ENCODE measurements around the gene FBXO3.
A peak's percentile ranks its signal among the peaks of the same experiment; 100 is the strongest.
"Not testable (repeated sequence)": the region's sequence is repeated elsewhere in the genome, so short reads cannot be mapped to it uniquely, and the experiment has no call there.

Gene FBXO3

GRCh38 chr11:33725496-33725895 lies 48.8 kb downstream of the FBXO3 start:
- no peak for DNase-seq

DNA sequence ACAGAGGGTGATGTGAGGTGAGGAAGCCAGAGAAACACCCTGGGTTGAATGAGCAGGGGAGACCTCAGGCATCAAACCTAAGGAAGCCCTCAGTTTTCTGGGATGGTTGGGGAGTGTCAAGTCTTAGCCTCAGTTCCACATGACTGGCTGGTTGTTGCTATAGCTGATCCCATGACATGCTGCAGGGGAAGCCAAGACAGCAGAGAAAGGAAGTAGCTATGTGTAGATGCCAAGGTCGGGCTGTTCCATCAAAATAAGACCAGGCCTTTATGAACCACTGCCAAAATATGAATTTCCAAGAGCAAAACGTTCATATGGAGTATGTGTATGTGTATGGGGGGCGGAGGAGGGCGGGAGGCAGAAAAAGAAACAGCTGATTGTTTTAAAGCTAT lies 49.7 kb downstream of the FBXO3 start:
- no peak for DNase-seq

DNA sequence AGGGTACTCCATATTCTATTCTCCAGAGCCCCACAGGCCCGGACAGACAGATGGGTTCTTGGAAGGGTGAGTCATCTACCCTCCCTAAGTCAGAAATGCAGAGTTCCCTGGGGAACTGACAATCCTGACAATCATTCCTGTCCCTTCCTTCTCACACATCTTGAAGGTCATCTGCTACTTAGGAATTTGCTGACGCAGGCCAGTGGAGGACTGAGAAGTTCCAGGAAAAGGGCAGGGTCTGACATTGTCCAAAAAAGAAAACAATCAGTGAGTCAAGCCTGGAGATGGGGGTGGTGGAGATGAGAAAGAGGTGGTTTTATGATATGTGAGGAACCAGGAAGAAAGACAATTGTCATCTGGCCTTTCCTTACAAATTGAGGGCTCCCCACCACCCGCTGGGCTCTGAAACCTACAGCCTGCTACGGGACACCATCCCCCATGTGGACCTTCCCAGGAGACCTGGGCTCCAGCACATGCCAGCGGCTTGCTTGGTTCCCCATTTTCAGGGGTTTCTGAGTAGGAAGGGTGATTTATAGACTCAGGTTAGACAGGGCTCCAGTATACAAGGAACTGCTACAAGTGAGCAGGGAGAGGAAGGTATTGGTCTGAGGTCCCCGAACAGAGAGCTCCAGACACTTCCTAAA lies 51.0 kb downstream of the FBXO3 start:
- no peak for DNase-seq

GRCh38 chr11:33722590-33723234 lies 51.6 kb downstream of the FBXO3 start:
- no peak for DNase-seq

DNA sequence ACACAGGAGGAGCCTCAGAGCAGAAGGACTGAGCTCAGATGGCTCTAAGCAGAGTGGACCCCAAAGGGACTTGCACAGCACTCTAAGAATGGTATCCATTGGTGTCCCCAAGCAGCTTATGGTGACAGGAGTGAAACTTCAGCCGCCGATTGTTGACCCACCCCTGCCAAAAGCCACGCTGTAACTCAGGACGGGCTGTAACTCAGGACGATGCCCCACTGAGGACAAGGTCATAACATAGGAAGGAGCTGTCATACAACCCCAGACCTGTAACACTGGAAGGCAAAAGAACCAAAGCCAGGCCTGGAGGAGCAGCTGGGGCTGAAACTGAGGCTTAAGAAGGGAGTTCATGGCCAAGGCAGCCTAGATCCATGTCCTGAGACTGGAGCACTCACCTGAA lies 52.3 kb downstream of the FBXO3 start:
- DNase-seq = no peak

GRCh38 chr11:33721426-33721825 lies 52.9 kb downstream of the FBXO3 start:
- DNase-seq = no peak

- DNase-seq = no peak
These were observed 54.7 kb downstream of the FBXO3 start for GRCh38 chr11:33719587-33719986.

DNA sequence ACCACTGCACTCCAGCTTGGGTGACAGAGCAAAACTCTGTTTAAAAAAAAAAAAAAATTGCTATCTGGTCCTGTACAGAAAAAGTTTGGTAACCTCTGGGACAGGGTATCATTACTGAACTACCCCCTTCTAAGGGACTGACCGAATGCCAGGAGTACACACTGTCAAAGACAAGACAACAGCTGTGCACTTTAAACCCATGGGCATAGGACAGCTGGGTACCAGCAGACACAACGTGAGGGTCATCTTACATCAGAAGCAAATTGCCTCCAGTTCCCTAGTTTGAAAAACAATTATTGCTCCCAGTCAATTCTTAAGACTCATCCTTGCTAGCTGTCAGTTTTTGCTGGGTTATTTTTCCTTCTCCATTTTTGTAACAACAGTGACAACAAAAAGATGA lies 55.9 kb downstream of the FBXO3 start:
- no peak for DNase-seq

DNA sequence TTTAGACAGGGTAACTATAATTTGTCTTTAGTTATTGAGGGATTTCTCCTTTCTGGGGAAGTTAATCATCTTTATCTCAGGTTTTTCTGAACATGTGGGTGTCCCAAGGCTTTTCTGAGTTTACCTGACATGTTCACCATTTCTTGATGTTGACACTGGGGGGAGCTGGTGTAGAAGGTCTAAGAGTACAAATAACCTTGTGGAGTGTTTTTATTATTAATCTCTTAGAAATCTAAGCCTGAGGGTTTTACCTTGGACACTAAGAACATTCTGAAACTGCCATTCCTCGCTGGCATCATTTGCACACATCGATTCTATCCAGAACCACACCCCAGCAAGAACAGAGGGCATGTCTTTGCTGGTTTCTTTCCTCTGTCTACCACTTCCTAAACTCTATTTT lies 58.1 kb downstream of the FBXO3 start:
- DNase-seq = peak in 2 of 3 experiments; percentile 10 to 36

DNA sequence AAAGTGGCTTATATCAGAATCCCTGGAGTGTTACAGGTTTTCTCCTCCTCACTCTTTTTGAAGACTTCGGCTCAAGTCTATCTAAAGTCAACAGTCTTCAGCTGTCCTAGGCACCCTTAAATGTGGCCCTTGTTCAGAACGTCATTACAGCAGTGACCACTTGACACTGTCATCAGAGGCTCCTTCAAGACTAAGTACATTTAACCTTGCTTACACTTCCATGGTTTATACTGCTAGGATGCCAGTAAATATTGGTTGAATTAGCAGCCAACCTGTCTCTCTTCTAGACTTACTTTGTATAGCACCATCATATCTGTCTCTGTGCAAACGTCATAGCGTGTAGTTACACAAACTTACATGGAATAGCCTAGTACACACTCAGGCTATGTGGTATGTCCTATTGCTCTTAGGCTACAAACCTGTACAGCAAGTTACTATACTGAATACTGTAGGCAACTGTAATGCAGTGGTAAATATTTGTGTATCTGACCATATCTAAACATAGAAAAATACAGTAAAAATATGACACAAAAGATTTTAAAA lies 60.4 kb downstream of the FBXO3 start:
- DNase-seq = no peak

GRCh38 chr11:33713151-33713855 lies 61.0 kb downstream of the FBXO3 start:
- peak in 1 of 3 experiments; percentile 65 for DNase-seq

DNA sequence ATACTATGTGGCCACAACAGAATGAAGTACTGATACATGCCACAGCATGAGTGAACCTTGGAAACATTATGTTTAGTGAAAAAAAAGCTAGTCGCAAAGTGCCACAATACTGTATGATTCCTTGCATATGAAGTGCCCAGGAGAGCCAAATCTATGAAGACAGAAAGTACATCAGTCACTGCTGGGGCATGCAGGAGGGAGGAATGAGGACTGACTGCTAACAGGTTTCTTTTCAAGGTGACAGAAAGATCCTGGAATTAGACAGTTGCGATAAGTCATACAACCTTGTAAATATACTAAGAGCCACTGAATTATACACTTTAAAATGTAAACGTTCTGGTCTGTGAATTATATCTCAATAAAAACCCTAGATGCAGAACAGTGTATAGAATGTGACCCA lies 61.9 kb downstream of the FBXO3 start:
- DNase-seq = no peak

DNA sequence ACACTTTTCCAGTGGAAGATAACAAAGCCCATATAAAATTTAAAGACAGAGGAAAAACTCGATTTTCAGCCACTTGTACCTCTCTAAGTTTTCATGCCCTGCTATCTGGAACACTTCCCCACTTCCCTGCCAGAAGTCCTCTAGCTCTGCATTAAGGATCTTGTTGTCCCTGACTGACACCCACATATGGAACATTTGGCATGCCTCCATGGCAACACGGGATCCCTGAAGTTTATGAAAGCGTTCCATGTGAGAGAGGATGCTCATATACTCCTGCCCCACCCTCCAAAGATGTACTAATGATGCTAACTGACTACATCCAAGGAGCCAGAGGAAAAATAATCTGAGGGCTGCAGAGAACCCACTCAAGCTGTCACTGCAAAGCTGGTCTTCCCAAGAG lies 64.9 kb downstream of the FBXO3 start:
- no peak for DNase-seq

DNA sequence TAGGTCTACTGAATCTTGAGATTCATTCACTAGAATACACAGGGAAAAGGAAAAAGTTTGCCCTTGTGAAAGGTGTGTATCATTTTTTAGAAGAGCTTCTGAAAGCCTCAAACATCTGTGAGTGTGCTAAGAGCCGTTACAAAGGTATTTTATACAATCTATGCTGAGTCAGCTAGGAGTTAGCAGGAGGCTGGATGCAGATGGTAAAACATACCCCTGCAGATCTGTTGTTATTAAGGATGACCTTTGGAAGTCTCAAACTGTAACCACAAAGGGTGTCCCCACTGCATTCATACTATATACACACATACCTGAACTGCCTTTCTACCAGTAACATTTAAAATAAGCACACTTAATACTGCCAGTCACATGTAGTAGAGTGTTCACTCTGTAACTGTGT lies 65.3 kb downstream of the FBXO3 start:
- DNase-seq = no peak

DNA sequence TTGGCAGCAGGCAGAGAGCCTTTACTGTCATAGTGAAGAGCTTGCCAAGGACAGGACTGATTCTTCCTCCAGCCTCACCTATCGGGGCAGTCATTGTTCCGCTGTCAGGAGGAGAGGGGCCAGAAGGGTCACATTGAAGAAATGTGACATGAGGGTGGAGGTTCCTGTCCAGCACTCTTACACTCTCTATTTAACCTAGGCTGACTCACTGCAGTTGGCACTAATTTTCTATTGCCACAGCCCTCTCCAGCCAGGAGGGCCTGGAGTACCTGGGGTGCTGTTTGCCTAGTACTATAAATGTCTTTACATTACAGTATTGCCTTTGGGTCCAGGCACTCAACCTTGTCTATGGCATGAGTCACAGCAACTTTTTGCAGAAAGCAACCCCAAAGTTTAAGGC lies 66.5 kb downstream of the FBXO3 start:
- not testable (repeated sequence) for DNase-seq

- no peak for DNase-seq
These were observed 67.4 kb downstream of the FBXO3 start for GRCh38 chr11:33706966-33707365.

DNA sequence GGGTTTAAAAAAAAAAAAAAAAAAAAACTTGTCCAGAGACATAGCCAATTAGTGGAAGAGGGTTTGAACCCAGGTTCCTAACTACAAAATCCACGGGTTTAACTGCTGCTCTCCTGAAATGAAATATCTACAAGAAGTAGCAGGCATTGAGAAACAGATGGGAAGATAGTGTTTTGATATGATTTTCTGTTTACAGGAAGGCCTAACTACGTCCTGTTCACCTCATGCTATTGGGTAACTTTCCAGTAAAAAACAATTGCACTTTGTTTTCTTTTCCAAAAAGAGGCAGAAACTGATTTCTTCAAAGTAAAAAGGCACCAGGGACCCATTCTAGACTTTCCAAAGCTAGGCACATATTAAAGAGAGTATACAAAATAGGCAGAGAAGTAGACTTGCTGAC lies 67.8 kb downstream of the FBXO3 start:
- no peak for DNase-seq

DNA sequence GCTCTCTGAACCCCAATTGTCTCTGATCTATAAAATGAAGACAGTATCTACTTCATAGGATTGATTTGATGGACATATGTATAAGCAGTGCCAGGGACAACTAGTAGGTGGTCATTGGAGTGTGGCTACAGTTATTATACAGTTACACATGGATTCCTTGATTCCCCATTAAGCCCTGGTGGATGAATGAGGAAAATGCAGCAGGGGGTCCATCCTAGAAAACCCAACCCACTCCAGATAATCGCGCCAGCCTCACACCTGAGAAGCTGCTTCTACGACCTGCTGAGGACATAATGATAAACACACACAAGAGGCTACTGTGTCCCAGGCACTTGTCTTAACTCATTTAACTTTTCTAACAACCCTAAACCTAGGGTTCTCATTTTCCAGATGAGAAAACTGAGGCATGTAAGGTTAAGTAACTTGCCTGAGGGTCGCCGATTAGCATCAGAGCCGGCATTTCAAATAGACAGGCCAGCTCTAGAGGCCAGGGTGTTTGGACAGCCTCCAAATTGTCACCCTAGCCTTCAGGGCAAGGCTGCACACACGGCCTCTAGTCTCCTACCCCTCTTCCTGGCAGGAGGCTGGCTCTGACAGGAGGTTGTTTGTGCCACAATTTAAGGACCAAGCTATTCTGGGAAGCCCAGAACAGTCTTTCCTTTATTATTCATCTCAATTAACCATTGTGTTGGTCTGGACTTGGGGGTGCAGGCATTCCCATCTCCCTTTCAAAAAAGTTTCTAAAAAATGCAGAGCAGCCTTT lies 69.9 kb downstream of the FBXO3 start:
- peak in 1 of 3 experiments; percentile 33 for DNase-seq

- DNase-seq = no peak
These were observed 70.5 kb downstream of the FBXO3 start for GRCh38 chr11:33703788-33704187.

DNA sequence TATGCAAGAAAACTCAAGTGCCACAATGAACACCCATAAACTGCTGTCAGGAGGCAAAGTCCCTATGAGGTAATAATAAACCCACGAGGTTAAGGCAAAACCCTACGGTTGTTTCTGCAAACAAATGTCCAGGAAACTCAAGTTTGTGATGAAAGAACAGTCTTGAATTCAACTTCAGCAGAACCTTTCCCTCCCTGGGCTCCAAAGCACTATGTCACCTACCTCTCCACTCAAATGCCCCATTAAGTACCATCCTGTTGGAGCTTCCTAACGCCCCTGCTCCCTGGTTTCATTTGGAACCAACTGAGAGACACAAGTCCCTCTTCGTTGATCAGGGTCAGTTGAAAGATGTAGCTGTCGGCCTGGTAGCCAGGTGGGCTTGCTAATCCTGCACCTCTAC lies 71.1 kb downstream of the FBXO3 start:
- DNase-seq = no peak

- DNase-seq = peak in 1 of 3 experiments; percentile 45
These were observed 72.8 kb downstream of the FBXO3 start for GRCh38 chr11:33701302-33702230.

All from NCI-H1417 (cell line).